BLaER1 treated with 17β-estradiol and CSF1 and Interleukin-3, amounts not matched to agents 10 nM and 100 nM (cell line): Measurements from ENCODE around the gene CCDC185.
A peak's percentile ranks its signal among the peaks of the same experiment; 100 is the strongest.
"Not testable (repeated sequence)": the region's sequence is repeated elsewhere in the genome, so short reads cannot be mapped to it uniquely, and the experiment has no call there.

Experiments used
- H3K27ac ChIP-seq, 11 experiments: shearing (Covaris generic); formaldehyde crosslinking; 2 replicates each; pipeline ENCODE4 v1.8.1; 2022
- H3K27me3 ChIP-seq, 11 experiments: shearing (Covaris generic); formaldehyde crosslinking; 2 replicates each; pipeline ENCODE4 v1.8.1; 2022
- H3K36me3 ChIP-seq, 11 experiments: shearing (Covaris generic); formaldehyde crosslinking; 2 replicates each; pipeline ENCODE4 v1.8.1; 2022
- H3K4me1 ChIP-seq, 10 experiments: shearing (Covaris generic); formaldehyde crosslinking; 2 replicates each; pipeline ENCODE4 v1.8.1; 2022
- H3K4me2 ChIP-seq, 11 experiments: shearing (Covaris generic); formaldehyde crosslinking; 2 replicates each; pipeline ENCODE4 v1.8.1; 2022
- H3K4me3 ChIP-seq, 10 experiments: shearing (Covaris generic); formaldehyde crosslinking; 2 replicates each; pipeline ENCODE4 v1.8.1; 2022
- H3K9ac ChIP-seq, 11 experiments: shearing (Covaris generic); formaldehyde crosslinking; 2 replicates each; pipeline ENCODE4 v1.8.1; 2022
- H3K9me3 ChIP-seq, 11 experiments: shearing (Covaris generic); formaldehyde crosslinking; replicated peaks in 1 of 11; 2 replicates each; pipeline ENCODE4 v1.8.1; 2022
- H4K20me1 ChIP-seq, 11 experiments: shearing (Covaris generic); formaldehyde crosslinking; 2 replicates each; pipeline ENCODE4 v1.8.1; 2022
- Cebpa-rat ChIP-seq, 11 experiments: shearing (Covaris generic); IDR thresholded peaks; 2 replicates each; pipeline ENCODE4 v1.8.1; 2022

CCDC185 gene

DNA sequence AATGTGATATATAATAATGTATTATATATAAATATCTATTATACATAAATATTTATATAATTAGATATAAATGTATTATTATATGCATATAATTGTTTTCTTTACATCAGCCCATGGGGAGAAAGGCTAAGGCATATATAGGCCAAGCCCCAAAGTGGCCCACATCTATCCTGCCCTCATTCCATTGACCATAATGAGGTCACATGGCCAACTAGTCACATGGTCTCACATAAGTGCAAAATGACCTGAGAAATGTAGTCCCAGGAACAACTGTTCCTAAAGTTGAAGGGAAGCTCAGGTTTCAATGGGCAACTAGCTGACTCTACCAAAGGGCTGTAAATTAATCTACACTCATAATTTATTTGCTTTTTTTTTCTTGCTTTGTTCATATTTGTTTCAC is 14.5 kb upstream of the CCDC185 start:
- Histone ChIP-seq H3K36me3 (no peaks in the 10 kb centered on the region), H3K4me1 (no peaks in the 10 kb centered on the region), H3K9ac (no peak overlapping the region), H3K9me3 (peaks cover 12 to 25% (median 15%) of the 10 kb centered on the region in 11 experiments), H3K27me3 (no peaks in the 10 kb centered on the region; a peak in 1 of 22 replicates), H3K4me3 (no peak overlapping the region), H3K27ac (no peak overlapping the region), H4K20me1 (no peaks in the 10 kb centered on the region), H3K4me2 (no peak overlapping the region)
- no peak for TF ChIP-seq Cebpa-rat (IDR thresholded peaks at IDR 0.05)

DNA sequence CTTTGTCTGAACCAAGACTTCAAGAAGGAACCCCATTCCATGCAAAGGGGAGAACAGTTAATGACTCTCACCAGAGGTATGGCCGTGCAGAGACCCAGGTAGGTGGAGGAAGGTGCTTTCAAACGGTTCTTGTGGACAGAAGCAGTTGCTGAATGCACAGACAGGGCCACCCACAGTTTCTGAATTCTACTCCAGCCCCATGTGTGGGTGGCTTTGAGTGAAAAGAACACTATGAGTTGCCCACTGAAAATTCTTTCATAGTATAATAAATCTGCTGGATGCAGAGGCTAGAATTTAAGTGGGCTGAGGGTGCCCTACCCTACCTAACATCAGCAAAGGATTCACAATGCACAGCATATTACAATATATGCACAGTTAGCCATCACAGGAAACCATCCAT is 7.2 kb upstream of the CCDC185 start:
- Histone ChIP-seq H3K27ac (no peak overlapping the region), H3K9ac (no peak overlapping the region), H3K4me2 (no peak overlapping the region), H3K27me3 (no peaks in the 10 kb centered on the region), H3K4me3 (no peak overlapping the region), H4K20me1 (no peaks in the 10 kb centered on the region), H3K36me3 (no peaks in the 10 kb centered on the region), H3K4me1 (no peaks in the 10 kb centered on the region), H3K9me3 (no peaks in the 10 kb centered on the region)
- no peak for TF ChIP-seq Cebpa-rat (IDR thresholded peaks at IDR 0.05)

DNA sequence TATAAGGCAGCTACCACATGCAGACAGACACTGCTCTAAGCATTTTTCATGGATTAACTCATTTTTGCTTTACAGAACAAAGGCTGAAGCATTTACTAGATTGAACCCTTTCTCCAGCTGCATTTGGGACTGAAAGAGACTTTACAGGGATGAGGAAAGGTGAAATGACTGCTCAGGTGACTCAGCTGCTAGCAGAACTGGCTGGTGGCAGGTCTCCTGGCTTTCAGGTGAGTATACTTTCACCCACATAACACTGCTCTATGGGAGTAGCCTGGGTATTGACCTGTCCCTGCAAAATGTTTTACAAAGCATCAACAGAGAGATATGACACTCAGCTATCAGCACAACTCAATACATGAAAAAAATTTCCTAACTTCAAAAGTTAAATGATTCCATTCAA is 2.6 kb upstream of the CCDC185 start:
- no peak overlapping the region for H3K4me3 ChIP-seq
- peaks cover 0 to 20% (median 3%) of the 10 kb centered on the region in 11 experiments; a peak in 6 of 22 replicates for H3K9me3 ChIP-seq
- H4K20me1 ChIP-seq: no peaks in the 10 kb centered on the region
- H3K9ac ChIP-seq: no peak overlapping the region
- H3K4me2 ChIP-seq: no peak overlapping the region
- no peaks in the 10 kb centered on the region for H3K36me3 ChIP-seq
- H3K4me1 ChIP-seq: no peaks in the 10 kb centered on the region
- no peaks in the 10 kb centered on the region for H3K27me3 ChIP-seq
- H3K27ac ChIP-seq: no peak overlapping the region
- no peak for TF ChIP-seq Cebpa-rat (IDR thresholded peaks at IDR 0.05)

DNA sequence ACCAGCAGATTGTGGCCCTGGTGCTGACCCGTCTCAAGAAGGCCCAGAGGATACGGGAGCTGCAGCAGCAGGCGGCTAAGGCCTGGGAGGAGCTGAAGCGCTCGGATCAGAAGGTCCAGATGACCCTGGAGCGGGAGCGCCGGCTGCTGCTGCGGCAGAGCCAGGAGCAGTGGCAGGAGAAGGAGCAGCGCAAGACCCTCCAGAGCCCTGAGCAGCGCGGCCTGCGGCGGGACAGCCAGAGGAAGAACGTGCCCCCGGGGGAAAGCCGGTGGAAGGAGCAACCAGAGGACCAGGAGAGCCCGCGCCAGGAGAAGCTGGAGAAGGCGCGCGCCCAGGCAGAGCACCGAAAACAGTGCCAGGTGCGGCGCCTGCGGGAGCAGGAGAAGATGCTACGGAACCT is 1.0 kb downstream of the CCDC185 start:
- no peak overlapping the region for H3K4me2 ChIP-seq

DNA sequence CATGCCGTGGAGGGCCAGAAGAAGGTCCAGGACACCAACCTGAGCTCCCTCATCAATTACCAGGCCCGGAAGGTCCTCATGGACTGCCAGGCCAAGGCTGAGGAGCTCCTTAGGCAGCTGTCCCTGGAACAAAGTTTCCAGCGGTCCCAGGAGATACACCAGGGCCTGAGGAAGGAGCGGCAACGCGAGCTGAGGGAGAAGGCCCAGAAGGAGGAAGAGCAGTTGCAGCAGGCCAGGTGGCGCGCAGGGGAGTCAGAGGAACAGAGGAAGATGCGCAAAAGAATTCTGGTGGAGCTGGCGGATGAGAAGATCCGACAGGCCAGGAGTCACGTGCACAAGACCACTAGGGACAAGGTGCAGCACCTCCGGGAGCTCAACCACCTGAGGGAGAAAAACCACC is 1.5 kb downstream of the CCDC185 start:
- Histone ChIP-seq H3K27ac (no peak overlapping the region), H3K4me2 (no peak overlapping the region), H3K4me3 (no peak overlapping the region), H3K36me3 (no peaks in the 10 kb centered on the region), H3K4me1 (no peaks in the 10 kb centered on the region), H3K27me3 (no peaks in the 10 kb centered on the region), H4K20me1 (no peaks in the 10 kb centered on the region), H3K9ac (no peak overlapping the region), H3K9me3 (peaks cover 0 to 20% (median 3%) of the 10 kb centered on the region in 11 experiments; a peak in 6 of 22 replicates)
- TF ChIP-seq Cebpa-rat (IDR thresholded peaks at IDR 0.05): no peak

More for the DNA sequence above, 1.0 kb downstream of the CCDC185 start:
- H3K27me3 ChIP-seq: no peaks in the 10 kb centered on the region
- H3K4me1 ChIP-seq: no peaks in the 10 kb centered on the region
- no peak overlapping the region for H3K9ac ChIP-seq
- TF ChIP-seq Cebpa-rat (IDR thresholded peaks at IDR 0.05): no peak
- no peaks in the 10 kb centered on the region for H4K20me1 ChIP-seq
- H3K9me3 ChIP-seq: peaks cover 0 to 20% (median 3%) of the 10 kb centered on the region in 11 experiments; a peak in 6 of 22 replicates
- H3K27ac ChIP-seq: no peak overlapping the region
- H3K4me3 ChIP-seq: no peak overlapping the region
- H3K36me3 ChIP-seq: no peaks in the 10 kb centered on the region

DNA sequence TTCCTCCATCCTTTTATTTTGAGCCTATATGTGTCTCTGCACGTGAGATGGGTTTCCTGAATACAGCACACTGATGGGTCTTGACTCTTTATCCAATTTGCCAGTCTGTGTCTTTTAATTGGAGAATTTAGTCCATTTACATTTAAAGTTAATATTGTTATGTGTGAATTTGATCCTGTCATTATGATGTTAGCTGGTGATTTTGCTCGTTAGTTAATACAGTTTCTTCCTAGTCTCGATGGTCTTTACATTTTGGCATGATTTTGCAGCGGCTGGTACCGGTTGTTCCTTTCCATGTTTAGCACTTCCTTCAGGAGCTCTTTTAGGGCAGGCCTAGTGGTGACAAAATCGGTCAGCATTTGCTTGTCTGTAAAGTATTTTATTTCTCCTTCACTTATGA is 6.2 kb downstream of the CCDC185 start:
- H3K9ac ChIP-seq, H3K36me3 ChIP-seq, H4K20me1 ChIP-seq, H3K4me2 ChIP-seq, H3K27me3 ChIP-seq, H3K27ac ChIP-seq, H3K4me3 ChIP-seq: not testable (repeated sequence)
- Histone ChIP-seq H3K4me1 (peaks cover 0 to 12% (median 0%) of the 10 kb centered on the region in 10 experiments; a peak in 5 of 20 replicates), H3K9me3 (peaks cover 0 to 17% (median under 1%) of the 10 kb centered on the region in 11 experiments; a peak in 6 of 22 replicates)

DNA sequence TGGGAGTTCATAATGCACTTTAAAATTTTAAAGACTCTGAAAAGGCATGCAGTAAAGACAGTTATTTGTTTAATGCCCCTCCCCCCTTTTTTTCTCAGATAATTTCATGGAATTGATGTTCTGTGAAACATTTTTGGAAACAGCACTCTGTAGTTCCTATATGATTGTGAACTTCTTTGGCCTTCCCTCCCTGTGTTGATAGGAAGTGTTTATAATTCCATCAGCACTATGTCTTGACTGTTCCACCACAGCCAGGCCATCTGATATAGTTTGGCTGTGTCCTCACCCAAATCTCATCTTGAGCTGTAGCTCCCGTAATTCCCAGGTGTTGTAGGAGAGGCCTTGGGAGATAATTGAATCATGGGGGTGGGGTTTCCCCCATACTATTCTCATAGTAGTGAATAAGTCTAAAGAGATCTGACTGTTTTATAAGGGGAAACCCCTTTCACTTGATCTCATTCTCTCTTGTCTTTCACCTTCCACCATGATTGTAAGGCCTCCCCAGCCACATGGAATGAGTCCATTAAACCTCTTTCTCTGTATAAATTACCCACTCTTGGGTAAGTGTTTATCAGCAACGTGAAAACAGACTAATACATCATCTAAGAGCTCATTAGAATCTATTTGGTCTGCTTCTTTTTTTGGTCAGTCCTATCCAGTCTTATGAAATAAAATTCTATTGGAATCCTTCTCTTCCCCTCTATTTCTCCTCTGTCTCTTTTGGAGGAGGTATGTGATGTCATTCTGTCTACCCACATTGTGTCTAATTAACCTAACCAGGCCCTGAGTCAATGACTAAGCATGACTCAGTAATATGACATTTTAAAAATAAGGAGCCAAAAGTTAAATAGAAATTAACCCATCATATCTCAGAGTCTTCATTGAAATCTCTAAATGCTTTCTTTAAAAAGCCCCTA is 8.9 kb downstream of the CCDC185 start:
- peaks cover 0 to 10% (median 0%) of the 10 kb centered on the region in 11 experiments; a peak in 4 of 22 replicates for H3K9me3 ChIP-seq
- H4K20me1 ChIP-seq: no peaks in the 10 kb centered on the region
- no peaks in the 10 kb centered on the region for H3K36me3 ChIP-seq
- peak overlapping the region in 1 of 11 experiments; percentile 1; a peak in 1 of 22 replicates for H3K4me2 ChIP-seq
- no peak for TF ChIP-seq Cebpa-rat (IDR thresholded peaks at IDR 0.05)
- no peak overlapping the region for H3K4me3 ChIP-seq
- H3K9ac ChIP-seq: no peak overlapping the region
- peaks cover 0 to 12% (median 0%) of the 10 kb centered on the region in 10 experiments; a peak in 5 of 20 replicates for H3K4me1 ChIP-seq
- no peaks in the 10 kb centered on the region for H3K27me3 ChIP-seq
- no peak overlapping the region for H3K27ac ChIP-seq

DNA sequence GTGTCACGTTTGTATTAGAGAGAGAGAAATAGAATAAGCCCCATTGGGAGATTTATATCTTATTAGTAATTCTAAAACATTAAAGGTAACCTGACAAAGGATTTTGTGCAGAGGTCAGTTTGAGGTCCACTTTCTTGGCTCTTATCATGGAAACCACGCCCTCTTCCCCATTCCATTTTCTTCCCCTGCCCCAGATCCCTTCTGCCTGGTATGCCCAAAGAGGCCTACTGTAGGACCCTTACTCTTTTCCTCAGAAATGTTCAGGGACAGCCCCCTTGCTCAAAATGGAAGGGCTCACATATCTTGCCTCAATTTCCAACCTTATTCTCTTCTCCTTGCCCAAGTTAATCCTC is 9.6 kb downstream of the CCDC185 start:
- Histone ChIP-seq H3K4me1 (peaks cover 0 to 12% (median 0%) of the 10 kb centered on the region in 10 experiments; a peak in 5 of 20 replicates), H3K9me3 (peaks cover 0 to 10% (median 0%) of the 10 kb centered on the region in 11 experiments; a peak in 4 of 22 replicates), H3K9ac (no peak overlapping the region), H3K27ac (no peak overlapping the region), H3K4me3 (no peak overlapping the region), H3K4me2 (peak overlapping the region in 1 of 11 experiments; percentile 1; a peak in 1 of 22 replicates), H4K20me1 (no peaks in the 10 kb centered on the region), H3K27me3 (no peaks in the 10 kb centered on the region), H3K36me3 (no peaks in the 10 kb centered on the region)
- TF ChIP-seq Cebpa-rat (IDR thresholded peaks at IDR 0.05): no peak

DNA sequence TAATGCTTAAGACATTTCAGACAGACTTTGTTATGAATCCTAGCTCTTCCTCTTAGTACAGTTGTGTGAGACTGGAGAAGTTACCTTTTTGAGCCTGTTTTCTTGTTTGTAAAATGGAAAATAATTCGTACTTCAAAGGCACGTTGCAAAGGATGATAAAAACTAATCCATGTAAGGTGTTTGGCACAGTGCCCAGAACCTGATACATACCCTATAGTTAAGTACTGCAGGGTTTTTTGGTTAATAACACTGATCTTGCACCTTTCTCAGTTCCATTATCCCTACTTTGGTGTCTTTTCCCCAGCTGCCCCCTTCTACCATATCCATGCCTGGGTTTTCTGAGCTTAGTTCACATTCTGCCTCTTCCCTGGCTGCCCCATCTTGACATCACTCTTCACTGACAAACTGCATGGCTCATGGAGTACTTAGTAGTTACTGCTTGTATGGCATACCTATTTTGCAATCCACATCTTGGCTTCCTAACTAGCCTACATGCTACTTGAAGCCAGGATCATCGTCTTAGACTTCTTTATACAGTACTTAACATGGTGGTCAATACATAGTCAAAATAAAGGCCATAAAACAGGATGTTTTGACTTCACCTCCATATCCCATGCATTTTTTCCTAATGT is 10.1 kb downstream of the CCDC185 start:
- no peaks in the 10 kb centered on the region for H3K27me3 ChIP-seq
- no peak overlapping the region; a peak in 1 of 22 replicates for H3K4me2 ChIP-seq
- TF ChIP-seq Cebpa-rat (IDR thresholded peaks at IDR 0.05): no peak

More for the DNA sequence above, 10.1 kb downstream of the CCDC185 start:
- Histone ChIP-seq H3K9ac (no peak overlapping the region), H3K36me3 (no peaks in the 10 kb centered on the region), H3K27ac (no peak overlapping the region), H3K4me3 (no peak overlapping the region), H3K4me1 (peaks cover 0 to 12% (median 0%) of the 10 kb centered on the region in 10 experiments; a peak in 5 of 20 replicates), H4K20me1 (no peaks in the 10 kb centered on the region), H3K9me3 (peaks cover 0 to 10% (median 0%) of the 10 kb centered on the region in 11 experiments; a peak in 4 of 22 replicates)
